NOMO-1 treated with DMSO at 0.1 percent for 48 hours (cell line): ENCODE results near the gene CISTR.
A peak's percentile ranks its signal among the peaks of the same experiment; 100 is the strongest.
"Not testable (repeated sequence)": the region's sequence is repeated elsewhere in the genome, so short reads cannot be mapped to it uniquely, and the experiment has no call there.

Experiments used
- DNase-seq: peaks from one replicate; lab custom pipeline; 2025; ENCODE audit not compliant: unreplicated experiment; lab: John Stamatoyannopoulos, UW

Gene CISTR

GRCh38 chr12:53720946-53721345 lies 30.8 kb downstream of the CISTR start:
- no peak for DNase-seq

- no peak for DNase-seq
Observed at GRCh38 chr12:53719649-53720048, 32.1 kb downstream of the CISTR start.

DNA sequence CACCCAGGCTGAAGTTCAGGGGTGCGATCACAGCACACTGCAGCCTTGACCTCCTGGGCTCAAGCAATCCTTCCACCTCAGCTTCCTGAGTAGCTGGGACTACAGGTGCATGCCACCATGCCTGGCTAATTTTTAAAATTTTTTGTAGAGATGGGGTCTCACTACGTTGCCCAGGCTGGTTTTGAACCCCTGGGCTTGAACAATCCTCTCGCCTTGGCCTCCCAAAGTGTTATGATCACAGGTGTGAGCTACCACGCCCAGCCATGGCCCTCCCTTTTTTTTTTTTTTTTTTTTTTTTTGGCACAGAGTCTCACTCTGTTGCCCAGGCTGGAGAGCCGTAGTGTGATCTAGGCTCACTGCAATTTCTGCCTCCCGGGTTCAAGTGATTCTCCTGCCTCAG lies 33.2 kb downstream of the CISTR start:
- DNase-seq, result not testable (repeated sequence)

GRCh38 chr12:53717319-53717718 lies 34.5 kb downstream of the CISTR start:
- no peak for DNase-seq

DNA sequence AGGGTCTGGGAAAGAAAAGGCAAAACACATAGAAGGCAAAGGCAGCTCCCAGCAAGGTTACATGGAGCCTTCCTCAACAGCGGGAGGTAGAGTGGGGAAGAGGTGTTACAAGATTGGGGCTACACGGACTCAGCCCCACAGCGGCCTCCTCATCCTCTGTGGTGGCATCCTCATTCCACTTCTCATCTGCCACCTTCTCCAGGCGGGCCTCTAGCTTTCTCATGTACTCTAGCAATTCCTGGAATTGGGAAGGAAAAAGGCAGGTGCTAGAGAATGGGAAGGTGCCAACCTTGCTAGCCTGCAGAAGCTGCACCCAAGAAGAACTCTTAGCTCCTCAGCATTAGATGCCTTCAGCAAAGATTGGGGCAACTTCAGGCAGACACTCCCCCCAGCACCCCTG lies 37.8 kb downstream of the CISTR start:
- DNase-seq, result no peak

GRCh38 chr12:53713516-53713915 lies 38.3 kb downstream of the CISTR start:
- no peak for DNase-seq

DNA sequence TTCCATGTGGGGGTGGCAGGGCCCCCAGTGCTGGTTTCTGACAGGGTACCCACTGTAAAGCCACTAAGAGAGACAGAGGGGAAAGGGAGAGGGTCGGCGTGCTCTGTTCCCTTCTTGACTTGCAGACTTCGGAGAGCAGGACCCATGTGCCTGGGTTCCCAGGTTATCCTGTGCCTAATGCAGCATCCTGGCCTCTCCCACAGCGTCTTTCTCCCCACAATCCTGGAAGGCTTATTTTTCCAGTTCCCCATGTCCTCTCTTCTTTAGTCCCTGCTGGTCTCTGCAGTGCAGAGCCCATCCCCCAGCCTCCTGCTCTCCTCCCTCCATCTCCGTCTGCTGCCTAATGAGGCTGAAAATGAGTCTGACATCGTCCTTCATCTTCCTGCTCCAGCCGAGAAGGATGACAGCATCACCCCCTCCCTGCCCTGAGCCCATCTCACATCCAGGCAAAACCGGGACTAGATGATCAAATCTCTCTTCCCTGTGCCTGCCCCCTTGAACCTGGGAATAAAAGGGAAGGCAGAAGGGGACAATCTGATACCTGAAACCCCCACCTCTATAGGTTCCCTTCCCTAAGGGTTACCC lies 39.6 kb downstream of the CISTR start:
- no peak for DNase-seq

- DNase-seq, result no peak
Observed at GRCh38 chr12:53710091-53710490, 41.7 kb downstream of the CISTR start.

- no peak for DNase-seq
Observed at GRCh38 chr12:53709671-53710070, 42.1 kb downstream of the CISTR start.

DNA sequence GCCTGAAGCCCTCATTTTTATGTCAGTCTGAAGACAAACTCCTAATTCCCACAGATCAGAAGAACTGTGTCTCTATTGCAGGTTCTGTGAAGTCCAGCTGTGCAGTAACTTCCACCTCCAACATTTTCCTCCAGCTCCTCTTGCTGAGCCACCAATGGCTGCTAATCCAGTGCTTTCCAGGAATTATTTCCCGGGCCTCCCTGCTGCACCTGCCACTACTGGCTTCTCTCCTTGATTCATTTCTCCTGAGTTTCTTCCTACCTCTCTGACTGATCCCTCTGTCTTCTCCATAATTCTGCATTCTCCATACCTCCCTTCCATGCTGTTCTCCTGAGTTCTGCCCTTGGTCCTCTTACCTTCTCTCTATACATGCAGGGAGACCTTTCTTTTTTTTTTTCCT lies 45.7 kb downstream of the CISTR start:
- DNase-seq, result no peak

GRCh38 chr12:53703756-53704155 lies 48.0 kb downstream of the CISTR start:
- DNase-seq, result no peak

DNA sequence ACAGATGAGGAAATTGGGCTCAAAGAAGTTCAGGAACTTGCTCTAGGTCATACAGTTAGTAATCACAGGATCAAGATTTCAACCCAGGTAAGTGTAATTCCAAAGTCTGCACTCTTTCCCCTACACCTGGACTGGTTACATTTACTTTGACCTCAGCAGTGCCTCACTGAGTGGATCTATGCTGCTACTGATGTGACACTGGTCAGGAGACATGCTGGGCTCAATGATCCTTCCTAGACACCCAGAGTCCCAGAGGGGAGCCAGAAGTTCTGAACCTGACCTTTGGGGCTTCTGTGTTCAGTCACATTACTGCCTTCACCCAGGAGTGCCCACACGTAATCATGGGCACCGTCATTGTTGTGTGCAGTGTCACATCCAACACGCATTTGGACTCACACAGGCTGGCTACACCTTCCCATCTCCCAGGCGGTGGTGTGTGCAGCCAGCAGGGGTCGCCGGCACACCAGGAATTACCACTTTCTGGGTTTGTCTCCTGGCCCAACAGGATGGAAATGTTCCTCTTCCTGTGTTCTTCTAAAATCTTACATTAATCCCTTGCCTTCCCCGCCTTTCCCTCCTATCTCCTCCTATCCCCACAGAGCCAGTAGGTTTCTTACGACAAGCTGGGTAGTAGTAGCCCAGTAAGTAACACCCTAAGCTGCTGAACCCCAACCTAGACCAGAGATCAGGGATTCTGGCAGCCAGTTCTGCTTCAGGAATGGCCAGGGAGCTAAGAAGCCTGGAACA lies 50.1 kb downstream of the CISTR start:
- DNase-seq, result peak; percentile 33

GRCh38 chr12:53700567-53700966 lies 51.2 kb downstream of the CISTR start:
- no peak for DNase-seq

GRCh38 chr12:53699678-53700025 lies 52.1 kb downstream of the CISTR start:
- no peak for DNase-seq

DNA sequence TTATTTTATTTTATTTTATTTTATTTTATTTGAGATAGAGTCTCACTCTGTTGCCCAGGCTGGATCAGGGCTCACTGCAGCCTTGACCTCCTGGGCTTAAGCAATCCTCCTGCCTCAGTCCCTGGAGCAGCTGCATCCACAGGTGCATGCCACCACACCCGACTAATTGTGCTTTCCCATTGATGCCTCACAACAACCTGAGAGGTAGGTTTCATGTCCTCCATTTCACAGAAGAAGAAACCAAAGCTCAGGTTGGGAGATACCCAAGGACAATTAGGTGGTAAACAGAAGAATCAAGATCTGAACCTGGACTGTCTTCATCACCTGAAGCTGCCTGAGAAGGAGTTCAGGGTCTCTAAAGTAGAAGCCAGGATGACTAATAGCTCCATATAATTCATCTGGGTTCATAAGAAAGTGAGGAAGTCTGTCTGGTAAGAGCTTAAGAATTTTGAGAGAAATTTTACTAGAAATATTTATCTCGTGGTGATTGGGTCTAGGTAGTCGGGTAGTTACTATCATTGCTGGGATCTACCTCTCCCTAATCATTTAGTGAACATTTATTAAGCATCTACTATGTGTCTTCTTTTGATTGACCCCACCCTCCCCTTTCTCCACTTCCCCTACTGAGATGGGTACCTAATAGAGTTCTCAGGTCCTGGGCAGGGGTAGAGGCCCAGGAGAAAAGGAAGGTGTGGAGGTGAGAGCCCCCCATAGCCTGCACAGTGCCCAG lies 52.7 kb downstream of the CISTR start:
- DNase-seq, result no peak

DNA sequence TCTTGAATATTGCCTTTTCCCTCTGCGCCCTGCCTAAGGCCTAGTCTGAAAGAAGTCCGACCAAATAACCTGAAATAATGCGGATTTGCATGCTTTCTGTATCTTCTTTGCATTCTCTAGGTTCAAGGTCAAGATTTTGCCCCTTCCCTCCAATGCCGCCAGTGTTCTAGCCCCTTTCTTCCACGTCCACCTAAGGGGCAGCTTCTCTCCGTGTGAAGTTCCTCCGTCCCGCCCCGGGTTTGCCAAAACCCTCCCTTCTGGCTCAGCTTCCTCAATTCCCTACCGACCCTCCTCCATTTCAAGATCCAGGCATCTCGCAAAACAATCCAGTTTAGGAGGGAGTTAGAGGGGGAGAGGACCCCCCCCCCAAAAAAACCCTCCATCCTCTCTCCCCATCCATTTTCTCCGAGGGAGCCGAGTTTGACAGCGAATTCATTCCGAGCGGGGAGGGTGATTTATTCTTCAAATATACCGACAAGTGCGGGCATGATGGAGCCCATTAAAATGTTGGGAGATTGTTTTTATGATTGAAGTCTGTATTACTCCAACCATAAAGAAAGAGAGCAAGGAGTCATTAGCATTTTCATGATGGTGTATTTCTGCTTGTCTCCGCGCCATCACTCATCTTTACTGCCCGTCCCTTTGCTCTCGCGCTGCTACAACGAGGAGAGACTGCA lies 55.0 kb downstream of the CISTR start:
- DNase-seq, result no peak
